ENCODE data around the gene PAF1. TPM values are rescaled to one million over a fixed set of nuclear protein-coding genes. Genes with fewer than 3 reads are reported as not detected.
"Not testable (repeated sequence)": the region's sequence is repeated elsewhere in the genome, so short reads cannot be mapped to it uniquely, and the experiment has no call there.

Gene PAF1
- total and polyA plus RNA-seq, 8 donors = 11.3 to 41.1 (median 15.4) TPM

- DNase-seq = no peak
- no peaks in the 10 kb centered on the region for H3K27me3 ChIP-seq
- TF ChIP-seq, protein P1, sequence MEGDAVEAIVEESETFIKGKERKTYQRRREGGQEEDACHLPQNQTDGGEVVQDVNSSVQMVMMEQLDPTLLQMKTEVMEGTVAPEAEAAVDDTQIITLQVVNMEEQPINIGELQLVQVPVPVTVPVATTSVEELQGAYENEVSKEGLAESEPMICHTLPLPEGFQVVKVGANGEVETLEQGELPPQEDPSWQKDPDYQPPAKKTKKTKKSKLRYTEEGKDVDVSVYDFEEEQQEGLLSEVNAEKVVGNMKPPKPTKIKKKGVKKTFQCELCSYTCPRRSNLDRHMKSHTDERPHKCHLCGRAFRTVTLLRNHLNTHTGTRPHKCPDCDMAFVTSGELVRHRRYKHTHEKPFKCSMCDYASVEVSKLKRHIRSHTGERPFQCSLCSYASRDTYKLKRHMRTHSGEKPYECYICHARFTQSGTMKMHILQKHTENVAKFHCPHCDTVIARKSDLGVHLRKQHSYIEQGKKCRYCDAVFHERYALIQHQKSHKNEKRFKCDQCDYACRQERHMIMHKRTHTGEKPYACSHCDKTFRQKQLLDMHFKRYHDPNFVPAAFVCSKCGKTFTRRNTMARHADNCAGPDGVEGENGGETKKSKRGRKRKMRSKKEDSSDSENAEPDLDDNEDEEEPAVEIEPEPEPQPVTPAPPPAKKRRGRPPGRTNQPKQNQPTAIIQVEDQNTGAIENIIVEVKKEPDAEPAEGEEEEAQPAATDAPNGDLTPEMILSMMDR (IDR thresholded peaks at IDR 0.05) = no peak
- H3K9me3 ChIP-seq = no peaks in the 10 kb centered on the region
- intact Hi-C loops (cut with DNase I) = no loop called here
- no peak overlapping the region for H3K4me3 ChIP-seq
- no peak for FAIRE-seq
- no peak for ATAC-seq
- peaks cover 4 to 58% (median 23%) of the 10 kb centered on the region in 3 donors for H3K36me3 ChIP-seq
- no peaks in the 10 kb centered on the region for H3K4me1 ChIP-seq
- H3K27ac ChIP-seq = no peak overlapping the region
- WGBS, 2 donors = 88 to 92% methylated on average over 18 of the region's 18 CpGs
These were observed 7.7 kb downstream of the PAF1 start for GRCh38 chr19:39382991-39383828.

DNA sequence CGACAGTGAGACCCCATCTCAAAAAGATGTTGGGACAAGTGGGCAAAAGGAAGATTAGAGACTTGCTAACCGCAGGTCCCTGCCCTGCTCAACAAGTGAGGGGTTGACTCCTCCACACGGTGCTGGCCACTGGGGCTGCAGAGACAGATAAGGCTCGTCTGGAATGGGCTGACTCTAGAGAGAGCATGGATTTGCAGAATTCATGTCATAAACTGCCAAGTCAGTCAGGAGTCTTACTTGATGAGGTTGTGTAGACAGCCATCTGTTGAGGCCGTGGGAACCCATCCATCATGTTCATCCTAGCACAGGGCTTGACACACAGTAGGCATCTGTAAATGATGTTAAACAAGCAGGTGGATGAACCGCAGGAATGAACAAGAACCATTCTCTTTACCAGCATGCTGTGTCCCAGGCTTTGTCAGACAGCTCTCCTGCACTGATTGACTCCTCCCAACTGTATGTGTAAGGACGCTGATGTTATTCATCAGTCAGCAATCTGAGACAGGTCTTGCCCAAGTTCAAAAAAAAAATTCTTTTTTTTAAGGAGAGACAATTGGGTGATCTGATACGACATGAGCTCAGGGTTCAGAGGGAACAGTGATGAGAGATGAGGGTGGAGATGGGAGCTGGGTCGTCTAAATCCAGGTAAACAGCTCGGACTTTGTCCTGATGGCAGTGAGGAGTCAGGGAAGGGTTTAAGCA, 8.8 kb downstream of the PAF1 start:
- intact Hi-C loops (cut with DNase I) = no loop called here
- TF ChIP-seq, protein P1 (IDR thresholded peaks at IDR 0.05) = no peak
- no peak for FAIRE-seq

DNA sequence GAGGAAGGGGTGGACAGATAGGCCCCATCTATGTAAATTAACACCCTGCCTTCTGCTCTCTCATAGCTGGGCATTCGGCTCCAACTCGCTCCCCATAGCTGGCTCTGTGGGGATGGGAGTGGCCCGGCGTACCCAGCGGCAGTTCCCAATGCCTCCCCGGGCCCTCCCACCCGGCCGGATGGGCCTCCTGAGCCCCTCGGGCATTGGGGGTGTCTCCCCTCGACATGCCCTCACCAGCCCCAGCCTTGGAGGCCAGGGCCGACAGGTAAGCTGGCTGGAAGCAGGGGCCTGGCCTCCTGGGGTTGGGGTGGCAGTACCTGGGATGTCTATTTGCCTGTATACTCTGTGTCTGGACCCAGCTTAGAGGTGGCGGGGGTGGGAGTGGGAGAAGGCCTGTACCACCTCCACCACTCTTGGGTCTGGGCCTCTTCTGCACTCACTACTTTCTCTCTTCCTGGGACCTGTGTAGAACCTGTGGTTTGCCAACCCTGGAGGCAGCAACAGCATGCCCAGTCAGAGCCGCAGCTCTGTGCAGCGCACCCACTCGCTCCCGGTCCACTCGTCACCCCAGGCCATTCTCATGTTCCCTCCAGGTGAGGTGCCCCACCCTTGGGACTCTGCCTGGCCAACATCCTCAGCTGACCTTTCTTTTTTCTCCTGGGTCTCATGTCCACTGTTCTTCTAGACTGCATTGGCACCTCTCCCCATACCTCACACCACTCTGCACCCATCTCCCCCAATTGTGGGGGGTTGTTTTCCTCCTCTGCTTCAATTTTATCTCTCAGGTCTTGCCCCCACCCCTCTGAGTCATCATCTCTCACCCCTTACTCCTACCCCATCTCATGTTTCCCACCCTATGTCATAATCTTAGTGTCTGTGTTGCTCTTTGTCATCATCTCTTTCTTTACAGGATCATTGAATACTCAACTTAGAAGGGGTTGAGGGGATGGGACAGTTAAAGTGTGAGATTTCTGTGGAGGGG, 10.1 kb downstream of the PAF1 start:
- Histone ChIP-seq H3K4me1 (no peaks in the 10 kb centered on the region), H3K4me3 (no peak overlapping the region), H3K9me3 (no peaks in the 10 kb centered on the region), H3K27ac (no peak overlapping the region), H3K27me3 (no peaks in the 10 kb centered on the region), H3K36me3 (peaks cover 13 to 66% (median 28%) of the 10 kb centered on the region in 3 donors)
- DNase-seq (no peak), FAIRE-seq (no peak), ATAC-seq (no peak)
- 94% methylated on average over 17 of the region's 17 CpGs for WGBS, 2 donors
- intact Hi-C loops (cut with DNase I) = no loop called here
- TF ChIP-seq, protein P1 (IDR thresholded peaks at IDR 0.05) = no peak

More for the DNA sequence above, 8.8 kb downstream of the PAF1 start:
- H3K27ac ChIP-seq = no peak overlapping the region
- no peaks in the 10 kb centered on the region for H3K4me1 ChIP-seq
- H3K27me3 ChIP-seq = no peaks in the 10 kb centered on the region
- H3K4me3 ChIP-seq = no peak overlapping the region
- DNase-seq (no peak), ATAC-seq (no peak)
- WGBS, 2 donors = 76 to 77% methylated on average over 10 of the region's 10 CpGs
- no peaks in the 10 kb centered on the region for H3K9me3 ChIP-seq
- H3K36me3 ChIP-seq = peaks cover 9 to 58% (median 32%) of the 10 kb centered on the region in 3 donors

DNA sequence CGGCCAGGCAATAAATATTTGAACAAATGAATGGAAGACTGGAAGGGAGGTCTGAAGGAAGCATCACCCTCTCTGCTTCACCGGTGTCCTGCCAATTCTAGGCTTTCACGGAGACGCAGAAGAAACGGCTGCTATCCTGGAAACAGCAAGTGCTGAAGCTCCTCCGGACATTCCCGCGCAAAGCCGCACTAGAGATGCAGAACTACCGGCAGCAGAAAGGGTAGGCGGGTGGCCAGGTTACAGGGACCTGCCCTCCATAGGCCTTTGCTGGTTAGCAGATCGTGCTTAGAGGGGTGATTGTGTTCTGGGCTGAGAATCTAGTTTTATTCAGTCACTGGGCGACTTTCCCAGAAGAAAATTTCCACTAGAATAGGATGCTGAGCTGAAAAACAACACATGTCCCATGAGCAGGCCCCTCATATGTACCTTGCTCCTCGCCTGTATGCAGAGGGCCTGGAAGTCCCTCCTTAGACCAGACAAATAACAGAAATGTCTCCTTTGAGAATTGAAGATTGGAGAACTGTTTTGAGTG, 11.0 kb downstream of the PAF1 start:
- no peaks in the 10 kb centered on the region for H3K27me3 ChIP-seq
- H3K36me3 ChIP-seq = peaks cover 15 to 69% (median 28%) of the 10 kb centered on the region in 3 donors
- intact Hi-C loops (cut with DNase I) = no loop called here
- 91 to 93% methylated on average over 14 of the region's 14 CpGs for WGBS, 2 donors
- H3K4me1 ChIP-seq = no peaks in the 10 kb centered on the region
- FAIRE-seq (no peak), ATAC-seq (no peak), DNase-seq (no peak)
- H3K9me3 ChIP-seq = no peaks in the 10 kb centered on the region
- TF ChIP-seq, protein P1 (IDR thresholded peaks at IDR 0.05) = no peak
- no peak overlapping the region for H3K27ac ChIP-seq
- no peak overlapping the region for H3K4me3 ChIP-seq

DNA sequence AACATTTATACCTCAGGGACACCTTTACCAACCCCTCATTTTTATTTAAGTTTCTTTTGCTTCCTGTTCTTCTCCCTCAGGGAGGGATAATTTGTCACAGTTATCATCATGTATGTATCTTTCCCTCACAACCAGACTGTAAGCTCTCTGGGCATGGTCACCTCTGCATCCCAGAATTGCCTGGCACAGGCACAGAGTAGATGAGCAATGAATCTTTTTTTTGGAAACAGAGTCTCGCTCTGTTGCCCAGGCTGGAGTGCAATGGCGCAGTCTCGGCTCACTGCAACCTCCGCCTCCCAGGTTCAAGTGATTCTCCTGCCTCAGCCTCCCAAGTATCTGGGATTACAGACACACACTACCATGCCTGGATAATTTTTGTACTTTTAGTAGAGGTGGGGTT, 11.5 kb downstream of the PAF1 start:
- intact Hi-C loops (cut with DNase I); H3K27ac ChIP-seq: not testable (repeated sequence)
- peaks cover 15 to 69% (median 28%) of the 10 kb centered on the region in 3 donors for H3K36me3 ChIP-seq

More for the DNA sequence above, 11.5 kb downstream of the PAF1 start:
- not testable (repeated sequence) for H3K27me3 ChIP-seq, ATAC-seq, H3K4me1 ChIP-seq, H3K9me3 ChIP-seq, H3K4me3 ChIP-seq, FAIRE-seq, DNase-seq
- WGBS, 2 donors = 94 to 99% methylated on average over 4 of the region's 4 CpGs

Measured in pancreas (tissue), 10 donors.